ENCODE results near the gene DOC2A.
"Not testable (repeated sequence)": the region's sequence is repeated elsewhere in the genome, so short reads cannot be mapped to it uniquely, and the experiment has no call there.

DOC2A gene

DNA sequence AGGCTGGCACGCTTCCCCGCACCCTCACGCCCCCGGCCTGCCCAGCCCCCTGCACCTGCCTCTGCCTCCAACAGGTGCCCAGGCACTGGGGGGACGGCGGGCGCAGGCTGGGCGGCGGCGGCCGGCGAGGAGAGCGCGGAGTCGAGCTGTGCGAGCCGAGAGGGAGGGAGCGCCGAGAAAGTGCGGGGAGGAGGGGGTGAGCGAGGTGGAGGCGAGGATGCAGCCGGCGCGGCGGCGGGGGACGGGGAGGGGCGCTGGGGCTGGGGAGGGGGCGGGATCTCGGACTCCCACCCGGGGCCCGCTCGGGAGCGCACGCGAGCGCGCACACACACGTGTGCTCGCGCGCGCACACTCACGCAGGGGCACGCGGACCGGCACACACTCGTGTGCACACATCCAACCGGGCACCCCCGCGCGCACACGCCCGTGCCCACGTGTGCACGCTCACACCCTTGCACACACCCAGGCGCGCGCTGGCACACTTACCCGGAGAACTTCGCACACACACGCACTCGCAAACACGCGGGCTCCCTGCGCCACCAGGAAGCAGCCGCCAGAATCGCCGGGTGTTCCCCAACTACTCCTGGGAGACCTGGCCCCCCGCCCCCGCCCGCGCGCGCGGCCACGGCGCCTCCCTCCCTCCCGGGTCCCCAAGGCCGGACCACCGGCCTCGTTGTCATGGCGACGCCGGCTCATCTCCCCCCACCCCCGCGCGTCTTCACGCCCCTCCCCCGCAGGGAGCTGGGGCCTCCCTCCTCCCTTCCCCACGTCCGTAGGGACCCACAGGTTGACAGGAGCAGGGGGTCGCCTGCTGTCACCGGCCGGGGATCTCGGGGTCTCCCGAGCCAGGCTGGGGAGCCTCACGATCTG lies at the start of gene DOC2A:
Gene DOC2A, minus strand, starts transcription at position 184 of the 870 bp plus-strand sequence. CDS start 805 bp downstream, outside the sequence.
- no peak for DNase-seq (ENCODE audit: low read depth in 2 of 2)

DNA sequence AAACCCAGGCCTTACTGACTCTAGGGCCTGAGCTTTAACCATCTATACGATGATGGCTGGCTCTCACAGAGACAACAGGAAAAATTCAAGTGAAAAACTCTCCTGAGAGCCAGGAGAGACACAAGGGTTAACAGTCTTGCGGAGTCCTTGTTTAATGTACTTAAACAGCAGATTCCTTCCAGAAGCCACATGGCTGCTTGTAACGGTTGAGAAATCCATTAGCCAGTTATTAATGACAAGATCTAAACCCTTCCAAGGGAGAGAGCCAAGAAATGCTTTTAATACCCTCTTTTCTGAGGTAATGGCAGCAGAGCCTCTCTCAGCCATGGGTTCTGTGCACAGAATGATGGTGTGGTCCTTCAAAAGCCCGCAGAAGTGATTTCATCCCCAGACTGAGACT lies 49.5 kb upstream of the DOC2A start:
- no peak for DNase-seq (ENCODE audit: low read depth in 2 of 2)

DNA sequence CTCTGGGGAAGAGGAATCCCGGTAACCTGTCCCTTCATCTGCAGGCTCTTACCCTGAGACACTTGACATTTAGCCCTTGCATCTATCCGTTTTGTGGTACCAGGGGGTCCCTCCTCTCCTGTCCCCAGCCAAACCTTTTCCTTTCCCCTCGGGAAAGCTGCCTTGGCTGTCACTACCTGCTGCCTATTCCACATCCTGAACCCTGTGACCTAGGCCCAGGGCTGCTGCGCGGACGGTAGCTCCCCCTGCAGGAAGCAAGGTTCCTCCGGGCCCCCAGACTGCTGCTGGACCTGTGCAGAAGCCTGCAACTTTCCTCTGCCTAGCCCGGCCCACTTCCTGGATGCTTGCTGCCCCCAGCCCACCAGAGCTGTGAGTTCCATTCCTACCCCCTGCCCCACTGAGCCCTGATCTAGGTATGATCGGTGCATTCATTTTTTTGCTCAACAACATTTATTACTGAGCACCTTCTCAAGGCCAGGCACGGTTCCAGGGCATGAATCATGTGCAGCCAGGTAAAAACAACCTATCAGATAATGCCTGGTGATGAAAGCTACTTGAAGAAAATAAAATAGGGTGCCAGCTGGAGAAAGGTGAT lies 44.2 kb upstream of the DOC2A start:
- peak in 1 of 2 donors; percentile 46 for DNase-seq (ENCODE audit: low read depth in 2 of 2)

DNA sequence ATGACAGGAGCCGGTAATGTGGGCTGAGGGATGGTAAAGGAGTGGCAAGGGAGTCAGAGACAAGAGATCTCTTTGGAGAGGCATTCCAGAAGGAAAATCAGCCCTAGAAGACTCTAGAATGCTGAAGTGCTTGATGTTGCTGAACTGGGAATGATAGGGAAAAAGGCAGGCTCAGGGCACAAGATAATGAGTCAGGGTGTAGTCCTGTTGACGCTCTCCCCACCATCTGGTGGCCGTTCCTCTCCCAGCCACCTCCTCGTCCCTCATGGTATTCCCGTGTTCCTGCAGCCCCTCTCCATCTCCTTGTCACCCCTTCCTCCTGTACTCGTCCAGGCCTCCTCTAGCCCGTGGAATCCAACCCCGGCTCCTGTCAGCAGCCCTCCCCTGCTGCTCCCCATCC lies 43.6 kb upstream of the DOC2A start:
- DNase-seq (ENCODE audit: low read depth in 2 of 2), result no peak

DNA sequence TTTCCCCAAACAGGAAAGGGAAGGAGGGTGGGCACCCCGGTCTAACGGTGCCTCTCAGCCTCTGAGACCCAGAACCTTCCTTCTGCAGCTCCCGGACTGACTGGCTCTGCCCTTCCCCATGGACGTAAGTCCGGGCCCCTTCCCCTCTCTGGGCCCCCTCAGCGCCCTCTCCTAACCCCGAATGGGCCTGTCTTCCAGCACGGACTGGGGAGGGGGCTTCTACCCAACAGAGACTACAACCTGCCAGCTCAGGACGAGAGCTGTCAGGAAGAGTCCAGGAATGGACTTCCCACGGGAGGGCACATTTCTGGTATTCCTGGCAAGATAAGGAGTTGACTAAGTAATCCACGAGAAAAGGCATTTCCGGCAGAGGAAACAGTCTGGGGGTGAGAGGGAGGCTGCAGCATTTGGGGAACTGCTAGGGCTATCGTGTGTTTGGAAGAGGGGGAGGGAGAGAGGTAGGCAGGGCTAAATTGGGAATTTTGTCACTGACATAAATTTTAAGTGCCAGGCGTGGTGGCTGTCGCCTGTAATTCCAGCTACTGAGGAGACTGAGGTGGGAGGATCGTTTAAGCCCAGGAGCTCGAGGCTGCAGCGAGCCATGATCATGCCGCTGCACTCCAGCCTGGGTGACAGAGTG lies 42.7 kb upstream of the DOC2A start:
- no peak for DNase-seq (ENCODE audit: low read depth in 2 of 2)

DNA sequence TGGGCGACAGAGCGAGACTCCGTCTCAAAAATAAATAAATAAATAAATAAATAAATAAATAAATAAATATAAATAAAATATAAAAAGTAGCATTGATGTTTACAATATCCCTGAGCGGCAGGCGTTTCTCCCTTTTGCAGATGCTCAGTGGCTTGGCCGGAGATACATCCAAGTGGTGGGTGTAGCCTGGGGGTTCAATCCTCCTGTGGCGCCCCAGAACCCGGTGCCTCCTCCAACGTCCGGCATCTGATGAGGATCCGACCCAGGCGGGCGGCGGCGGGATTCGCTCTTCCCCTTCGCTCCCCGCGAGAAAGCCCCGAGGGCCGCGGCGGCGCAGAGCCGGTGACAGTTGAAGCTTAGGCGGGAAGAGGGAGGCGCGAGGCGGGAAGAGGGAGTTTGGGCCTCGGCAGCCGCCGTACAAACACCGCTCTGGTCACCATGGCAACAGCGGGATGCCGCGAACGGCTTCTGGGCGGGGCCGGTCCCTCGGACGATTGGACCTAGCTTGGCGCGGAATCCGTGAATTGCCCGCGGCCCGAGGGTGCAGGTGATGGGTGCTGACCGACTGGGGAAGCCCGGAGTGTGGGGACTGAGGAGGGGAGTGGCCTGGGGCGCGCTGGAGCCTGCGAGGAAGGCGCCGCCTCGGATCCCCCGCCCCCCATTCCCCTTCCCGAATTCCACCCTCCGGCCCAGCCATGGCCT lies 42.0 kb upstream of the DOC2A start:
- DNase-seq (ENCODE audit: low read depth in 2 of 2), result peak; percentile 89 to 91

DNA sequence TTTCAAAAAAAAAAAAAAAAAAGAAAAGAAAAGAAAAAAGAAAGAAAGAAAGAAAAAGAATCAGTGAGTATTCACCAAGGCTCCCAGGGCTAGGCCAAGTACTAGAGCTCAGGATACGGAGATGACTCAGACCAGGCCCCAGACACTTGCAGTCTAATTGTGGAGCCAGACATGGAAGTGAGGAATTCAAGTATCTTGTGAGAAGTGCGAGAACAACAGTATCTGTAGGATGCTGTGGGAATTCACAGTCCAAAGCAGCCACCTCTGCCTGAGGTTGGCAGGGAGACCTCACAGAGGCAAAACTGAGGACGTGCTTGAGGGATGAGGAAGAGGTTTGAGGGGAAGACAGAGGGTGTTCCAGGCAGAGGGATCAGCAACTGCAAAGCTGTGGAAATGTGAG lies 40.7 kb upstream of the DOC2A start:
- DNase-seq (ENCODE audit: low read depth in 2 of 2), result no peak

DNA sequence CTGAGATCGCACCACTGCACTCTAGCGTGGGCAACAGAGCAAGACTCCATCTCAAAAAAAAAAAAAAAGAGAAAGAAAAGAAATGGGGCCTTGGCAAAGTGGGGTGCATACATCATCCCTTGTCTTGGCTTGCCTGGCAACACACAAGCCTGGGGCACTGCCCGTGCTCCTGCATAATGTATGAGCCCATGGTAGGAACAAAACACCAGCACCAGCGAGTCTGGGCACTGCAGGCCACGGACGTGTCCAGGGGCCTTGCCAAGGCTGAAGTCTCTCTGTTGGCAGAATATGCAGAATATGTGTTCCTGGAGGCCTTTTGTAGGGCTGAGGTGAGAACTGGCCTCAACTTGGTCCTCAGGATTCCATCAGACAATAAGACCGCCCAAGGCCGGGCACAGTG lies 39.0 kb upstream of the DOC2A start:
- DNase-seq (ENCODE audit: low read depth in 2 of 2), result no peak

DNA sequence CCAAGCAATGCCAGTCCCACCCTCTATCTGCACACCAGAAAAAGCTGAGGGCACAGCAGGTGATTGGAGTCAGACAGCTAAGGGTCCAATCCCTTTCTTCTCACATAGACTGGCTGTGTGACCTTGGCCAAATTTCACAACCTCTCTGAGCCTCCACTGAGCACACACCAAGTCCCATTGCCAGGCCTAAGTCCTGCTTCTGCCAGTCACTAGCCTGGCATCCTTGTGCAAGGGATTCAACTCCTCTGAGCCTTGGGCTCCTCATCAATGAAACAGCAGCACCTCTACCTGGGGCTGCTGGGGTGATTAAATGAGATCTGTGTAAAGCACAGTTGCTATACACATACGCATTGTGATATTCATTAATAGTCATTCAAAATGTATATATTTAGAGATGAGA lies 35.8 kb upstream of the DOC2A start:
- DNase-seq (ENCODE audit: low read depth in 2 of 2), result no peak

DNA sequence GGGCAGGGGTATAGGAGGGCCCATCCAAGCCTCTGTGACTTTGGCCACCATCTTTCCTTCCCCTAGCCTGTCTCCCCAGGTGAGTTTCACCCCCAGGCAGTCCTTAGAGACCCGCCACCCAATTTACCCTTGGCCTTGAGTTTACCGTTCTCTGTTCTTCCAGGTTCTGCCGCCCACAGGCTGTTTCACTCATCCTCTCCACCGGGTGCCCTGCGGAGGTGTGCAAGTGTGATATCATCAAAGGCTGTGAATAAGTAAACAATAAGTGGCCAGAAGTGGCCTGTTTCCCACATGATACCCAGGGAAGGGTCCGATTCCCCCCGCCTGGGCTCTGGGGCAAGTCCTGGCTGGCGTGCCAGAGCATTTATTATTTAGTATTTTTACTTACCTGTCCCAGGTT lies 35.4 kb upstream of the DOC2A start:
- DNase-seq (ENCODE audit: low read depth in 2 of 2), result no peak

DNA sequence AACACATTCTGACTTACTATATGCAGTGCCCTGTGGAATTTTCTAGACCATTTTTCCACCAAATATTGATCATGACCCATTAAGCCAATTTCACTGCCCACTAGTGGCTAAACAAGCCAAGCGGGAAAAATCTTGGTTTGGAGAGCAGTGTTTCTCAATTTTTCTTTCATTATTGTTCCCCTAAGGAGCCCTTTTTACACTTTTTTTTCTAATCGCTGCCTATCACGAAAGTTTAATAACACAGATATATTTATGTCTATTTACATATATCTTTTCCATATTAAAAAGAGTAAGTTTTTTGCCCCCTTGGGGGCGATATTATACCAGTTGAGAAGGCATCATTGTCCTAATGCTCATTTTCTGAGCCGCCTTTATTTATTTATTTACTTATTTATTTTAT lies 31.0 kb upstream of the DOC2A start:
- DNase-seq (ENCODE audit: low read depth in 2 of 2), result no peak

DNA sequence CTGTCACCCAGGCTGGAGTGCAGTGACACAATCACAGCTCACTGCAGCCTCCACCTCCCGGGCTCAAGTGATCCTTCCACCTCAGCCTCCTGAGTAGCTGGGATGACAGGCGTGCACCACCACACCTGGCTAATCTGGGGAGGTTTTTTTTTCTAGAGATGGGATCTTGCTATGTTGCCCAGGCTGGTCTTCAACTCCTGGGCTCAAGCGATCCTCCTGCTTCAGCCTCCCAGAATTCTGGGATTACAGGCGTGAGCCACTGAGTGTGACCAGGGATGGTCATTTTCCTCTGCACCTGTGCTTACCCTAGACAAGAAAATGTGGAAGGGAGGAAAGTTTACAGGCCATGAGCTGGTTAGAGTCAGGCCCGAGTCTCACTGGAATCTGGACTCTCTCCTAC lies 29.9 kb upstream of the DOC2A start:
- not testable (repeated sequence) for DNase-seq (ENCODE audit: low read depth in 2 of 2)

DNA sequence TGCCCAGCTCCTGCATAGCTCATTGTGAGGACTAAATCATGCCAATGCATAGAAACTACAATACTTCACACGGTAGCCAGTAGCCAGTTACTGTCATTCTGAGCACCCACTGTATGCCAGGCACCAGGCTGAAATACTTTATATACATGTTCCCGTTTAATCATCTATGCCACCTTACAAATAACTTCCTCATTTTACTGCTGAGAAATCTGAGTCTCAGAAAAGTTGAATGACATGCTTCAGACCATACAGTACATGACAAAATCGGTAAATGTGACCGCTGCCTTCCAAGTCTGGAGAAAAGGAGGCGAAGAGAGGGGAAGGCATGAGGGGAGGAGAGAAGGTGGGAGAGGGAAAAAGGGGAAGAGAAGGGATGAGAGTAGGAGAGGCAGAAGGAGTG lies 29.4 kb upstream of the DOC2A start:
- no peak for DNase-seq (ENCODE audit: low read depth in 2 of 2)

DNA sequence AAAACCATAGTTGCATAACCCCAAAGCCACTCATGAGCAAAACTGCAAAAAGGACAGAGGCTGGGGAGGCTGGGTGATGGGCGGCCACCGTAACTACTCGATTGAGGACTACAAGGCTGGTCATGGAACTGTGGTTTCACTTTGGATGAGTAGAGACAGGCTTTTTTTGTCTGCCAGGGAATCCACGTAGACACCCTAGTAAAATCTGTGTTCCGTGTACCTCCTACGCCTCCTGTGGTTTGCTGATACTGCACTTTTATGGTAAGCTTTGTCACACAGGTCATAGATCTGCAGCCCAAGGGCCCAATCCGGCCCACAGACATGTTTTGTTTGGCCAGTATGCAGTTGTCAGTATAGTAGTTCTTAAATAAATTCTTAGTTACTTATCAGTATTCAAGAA lies 22.4 kb upstream of the DOC2A start:
- DNase-seq (ENCODE audit: low read depth in 2 of 2), result peak in 1 of 2 donors; percentile 26

DNA sequence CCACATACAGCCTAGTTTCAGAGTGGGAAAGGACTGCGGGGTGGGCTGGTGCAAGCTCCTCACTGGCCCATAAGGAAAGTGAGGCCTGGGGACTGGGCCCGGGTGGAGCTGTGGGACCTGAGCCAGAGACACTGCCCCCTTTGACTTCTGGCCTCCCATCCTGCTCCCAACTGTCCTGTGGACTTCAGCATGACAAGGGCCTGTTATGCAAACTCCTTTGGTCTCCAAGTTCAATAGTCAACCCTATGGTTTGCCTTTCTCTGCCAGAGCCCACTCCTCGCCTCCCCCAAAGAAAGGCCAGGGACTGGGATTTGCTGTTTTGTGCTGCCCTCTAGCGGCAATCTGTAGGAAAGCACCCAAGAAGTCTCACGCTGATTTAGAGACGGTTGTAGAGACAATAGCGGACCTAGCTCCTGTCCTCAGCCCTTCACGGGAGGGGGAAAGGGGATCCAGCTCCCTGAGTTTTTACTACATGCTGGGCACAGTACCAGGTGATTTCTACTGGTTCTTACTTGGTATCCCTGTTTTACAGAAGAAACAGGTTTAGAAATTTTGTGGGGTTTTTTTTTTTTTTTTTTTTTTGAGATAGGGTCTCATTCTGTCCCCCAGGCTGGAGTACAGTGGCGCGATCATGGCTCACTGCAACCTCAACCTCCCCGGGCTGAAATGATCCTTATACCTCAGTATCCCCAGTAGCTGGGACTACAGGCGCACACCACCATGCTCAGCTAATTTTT lies 21.4 kb upstream of the DOC2A start:
- DNase-seq (ENCODE audit: low read depth in 2 of 2), result peak in 1 of 2 donors; percentile 44

DNA sequence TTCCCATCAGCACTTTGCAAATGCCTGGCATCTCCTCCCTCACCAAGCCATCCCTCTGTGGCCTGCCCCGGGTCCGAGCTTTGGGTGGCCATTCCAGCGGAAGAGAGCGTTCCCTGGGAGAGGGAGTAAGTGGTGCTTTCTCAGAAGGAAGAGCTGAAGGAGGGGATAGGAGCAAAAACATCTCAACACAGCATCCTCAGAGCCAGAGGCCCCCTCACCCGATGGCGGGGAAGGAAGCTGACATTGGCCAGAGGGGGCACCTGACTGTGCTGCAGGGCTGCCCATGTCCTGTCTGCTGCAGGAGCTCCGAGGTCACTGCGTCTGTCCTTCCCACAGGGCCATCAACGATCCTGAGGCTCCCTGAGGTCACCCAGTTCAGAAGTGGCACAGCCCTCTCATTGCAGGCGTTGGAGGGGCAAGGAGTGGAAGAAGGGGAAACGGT lies 20.7 kb upstream of the DOC2A start:
- DNase-seq (ENCODE audit: low read depth in 2 of 2), result no peak

DNA sequence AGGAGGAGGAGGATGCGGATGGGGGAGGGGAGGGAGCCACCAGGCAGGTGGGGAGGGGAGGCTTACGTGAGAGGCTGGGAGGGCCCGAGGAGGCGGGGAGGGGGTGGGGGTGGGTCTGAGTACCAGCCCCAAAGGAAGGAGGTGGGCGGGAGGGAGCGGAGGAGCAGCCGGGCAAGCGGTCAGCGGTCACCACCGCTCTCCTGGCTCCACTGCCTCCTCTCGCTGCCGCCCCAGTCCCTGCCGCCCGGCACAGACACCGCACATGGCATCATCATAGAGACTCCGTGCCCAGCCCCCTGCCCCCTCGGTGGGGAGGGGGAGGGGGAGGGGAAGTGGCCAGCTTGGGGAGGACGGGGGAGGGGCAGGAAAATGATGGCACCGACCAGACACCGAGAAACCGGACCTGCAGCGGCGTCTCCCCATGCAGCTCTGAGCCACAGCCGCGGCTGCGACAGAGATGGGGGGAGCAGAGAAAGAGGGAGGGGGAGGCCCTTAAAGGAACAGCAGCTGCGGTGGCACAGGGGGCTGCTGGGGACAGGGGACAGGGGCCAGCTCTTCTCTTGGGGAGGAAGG lies 20.1 kb upstream of the DOC2A start, which contains the start of gene TLCD3B:
Gene TLCD3B, minus strand, starts transcription at position 431 of the 573 bp plus-strand sequence. CDS start 744 bp downstream, outside the sequence.
- DNase-seq (ENCODE audit: low read depth in 2 of 2), result no peak

DNA sequence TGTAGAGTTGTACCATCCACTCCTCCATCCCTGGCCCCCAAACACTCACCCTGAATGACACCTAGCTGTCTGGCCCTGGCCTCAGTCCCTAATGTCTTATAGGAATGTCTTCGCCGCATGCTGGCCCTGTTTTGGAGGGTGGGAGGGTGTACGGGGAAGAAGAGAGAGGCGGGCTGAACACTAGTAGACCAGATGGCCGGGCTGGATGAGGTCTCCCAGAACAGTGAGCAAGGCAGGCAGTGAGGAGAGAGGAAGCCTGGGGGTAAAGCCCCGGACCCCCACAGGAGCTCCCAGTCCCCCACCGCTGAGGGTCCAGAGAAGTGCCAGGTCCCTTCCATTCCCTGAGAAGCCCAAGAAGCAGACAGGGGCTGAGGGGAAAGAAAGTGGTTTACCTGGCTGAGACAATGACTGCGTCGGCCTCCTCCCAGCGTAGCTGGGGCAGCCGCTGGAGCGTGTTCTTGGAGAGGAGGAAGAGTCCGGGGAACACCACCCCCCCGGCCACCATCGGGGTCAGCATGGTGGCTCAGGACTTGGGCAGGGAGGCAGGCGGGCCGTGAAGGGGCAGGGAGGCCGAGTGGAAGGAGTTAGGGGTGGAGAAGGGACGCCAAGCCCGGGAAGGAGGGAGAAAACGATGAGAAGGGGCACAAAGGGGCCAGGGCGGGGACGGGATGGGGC lies 19.3 kb upstream of the DOC2A start:
- DNase-seq (ENCODE audit: low read depth in 2 of 2), result no peak

DNA sequence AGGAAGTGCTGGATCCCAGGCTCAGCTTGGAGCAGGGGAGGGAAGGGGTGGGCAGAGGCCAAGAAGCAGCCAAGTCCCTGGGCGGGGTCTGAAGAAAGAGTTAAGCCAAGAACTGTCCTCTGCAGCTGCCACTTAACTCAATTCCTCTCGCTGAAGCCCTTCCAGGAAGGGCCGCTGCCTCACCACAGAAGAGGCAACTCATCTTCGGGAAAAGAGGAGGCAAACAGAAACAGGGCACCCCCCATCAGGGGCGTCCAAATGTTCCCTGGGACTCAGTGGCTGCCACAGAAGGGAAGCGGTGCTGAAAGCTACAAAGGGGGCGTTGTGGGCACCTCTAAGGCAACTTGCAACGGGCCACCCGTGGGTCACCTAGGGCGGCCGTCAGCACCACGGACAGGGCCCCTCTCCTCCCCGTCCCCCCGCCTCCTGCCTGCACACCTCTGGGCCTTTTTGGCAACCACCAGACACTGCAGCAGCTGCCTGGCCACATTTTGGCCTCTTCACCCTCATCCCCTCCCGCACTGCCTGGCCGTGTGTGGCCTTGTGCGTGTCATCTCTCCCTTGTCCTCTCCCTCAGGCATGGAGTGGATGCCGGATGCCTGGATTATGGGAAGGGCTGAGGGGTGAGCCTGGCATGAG lies 17.7 kb upstream of the DOC2A start:
- no peak for DNase-seq (ENCODE audit: low read depth in 2 of 2)
